ENCODE measurements around the gene SPRR5.

- TF ChIP-seq CTCF (IDR thresholded peaks at IDR 0.05; ENCODE audit: poor library complexity, severe bottlenecking) (no peak), MXI1 (conservative IDR thresholded peaks at IDR 0.05; ENCODE audit: poor library complexity, severe bottlenecking) (no peak)
Observed at GRCh38 chr1:152904688-152905440, 42.1 kb upstream of the SPRR5 start.

Data from neural cell (in vitro differentiated cells).